IPS-15b (cell line): ENCODE measurements around the gene MLLT10.

Source experiments
- H3K27me3 ChIP-seq: one replicate; pipeline ENCODE4 v1.6.1; 2013; ENCODE audit warnings: low read length; ENCODE audit not compliant: control insufficient read depth, insufficient read depth
- H3K36me3 ChIP-seq: one replicate; pipeline ENCODE4 v1.6.1; 2013; ENCODE audit warnings: low read length; ENCODE audit not compliant: control insufficient read depth, insufficient read depth
- H3K4me1 ChIP-seq: one replicate; pipeline ENCODE4 v1.6.1; 2013; ENCODE audit warnings: mild to moderate bottlenecking, low read length; ENCODE audit not compliant: control insufficient read depth, insufficient read depth
- H3K4me3 ChIP-seq: one replicate; pipeline ENCODE4 v1.5.1; 2013; ENCODE audit warnings: low read depth, low read length
- H3K9ac ChIP-seq: one replicate; pipeline ENCODE4 v1.6.1; 2013; ENCODE audit warnings: low read depth, mild to moderate bottlenecking, low read length
- H3K9me3 ChIP-seq: one replicate; pipeline ENCODE4 v1.6.1; 2013; ENCODE audit warnings: mild to moderate bottlenecking, low read length; ENCODE audit not compliant: control insufficient read depth, insufficient read depth

MLLT10 gene

DNA sequence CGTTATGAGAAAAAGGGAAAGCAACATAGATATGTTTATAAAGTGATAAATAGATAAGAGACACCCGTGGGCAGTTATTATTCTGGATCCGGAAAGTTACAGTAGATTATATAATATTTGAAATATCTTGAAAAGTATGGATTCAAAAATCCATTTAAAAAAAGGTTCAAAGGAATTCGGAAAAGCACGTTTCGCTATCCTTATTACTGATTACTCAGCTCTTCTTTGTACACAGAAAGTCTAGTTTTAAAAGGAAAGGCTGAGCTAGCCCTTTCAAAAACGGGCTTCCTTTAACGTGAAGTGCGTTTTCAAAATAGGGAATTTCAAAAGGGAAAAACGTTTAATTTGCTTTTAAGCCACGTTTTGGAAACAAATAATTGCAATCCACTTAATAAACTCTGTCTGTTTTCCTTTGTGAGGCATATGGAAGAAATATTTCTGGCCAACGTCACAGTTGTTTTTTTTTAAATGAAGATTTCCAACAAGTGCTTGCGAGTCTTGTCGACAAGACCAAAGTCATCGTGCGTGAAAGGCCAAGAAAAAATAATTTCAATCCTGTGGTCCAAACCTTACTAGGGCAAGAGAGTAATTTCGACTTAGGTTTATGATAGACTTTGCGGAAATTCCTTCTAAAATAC is 6.3 kb upstream of the MLLT10 start:
- peaks cover 26% of the 10 kb centered on the region for H3K4me1 ChIP-seq
- H3K27me3 ChIP-seq: no peaks in the 10 kb centered on the region
- H3K9me3 ChIP-seq: no peaks in the 10 kb centered on the region
- no peaks in the 10 kb centered on the region for H3K36me3 ChIP-seq
- peak overlapping the region; percentile 62 for H3K9ac ChIP-seq
- peak overlapping the region; percentile 59 for H3K4me3 ChIP-seq

DNA sequence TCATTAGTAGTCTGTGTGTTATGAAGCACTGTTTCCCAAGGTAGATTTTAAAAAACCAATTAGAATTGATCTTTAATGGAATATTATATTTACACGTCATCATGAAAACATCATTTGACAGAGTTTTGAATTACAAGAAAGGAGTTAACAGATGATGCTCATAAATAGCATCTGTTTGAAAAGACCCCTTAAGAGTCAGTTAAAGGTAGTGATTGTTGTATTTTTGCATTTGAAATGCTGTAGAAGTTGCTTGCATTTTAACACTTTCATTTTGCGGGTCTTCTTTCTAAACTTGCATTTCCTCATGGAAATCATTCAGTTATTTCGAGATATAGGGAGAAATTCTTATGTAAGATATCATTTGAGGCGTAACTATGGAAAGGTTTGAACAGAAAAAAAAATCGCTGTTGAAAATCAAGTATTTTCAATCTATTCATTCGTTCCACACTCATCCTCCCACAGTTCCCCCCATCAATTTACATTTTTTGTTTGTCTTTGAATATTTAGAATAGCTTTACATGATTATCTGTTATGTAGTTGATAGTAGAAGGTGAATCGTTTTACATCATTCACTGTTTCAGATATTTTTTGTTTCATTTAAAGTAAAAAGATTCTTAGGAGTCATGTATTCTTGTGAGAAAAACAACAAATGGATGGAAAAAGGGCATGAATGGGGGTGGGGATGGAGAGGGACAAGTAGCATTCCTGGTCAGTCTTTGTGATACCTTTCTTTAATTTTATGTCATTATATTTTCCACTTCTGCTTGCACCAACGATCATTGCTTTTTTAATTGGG is 5.6 kb upstream of the MLLT10 start:
- Histone ChIP-seq H3K4me1 (peaks cover 23% of the 10 kb centered on the region), H3K4me3 (peak overlapping the region; percentile 59), H3K9me3 (no peaks in the 10 kb centered on the region), H3K36me3 (no peaks in the 10 kb centered on the region), H3K9ac (peak overlapping the region; percentile 16), H3K27me3 (no peaks in the 10 kb centered on the region)

DNA sequence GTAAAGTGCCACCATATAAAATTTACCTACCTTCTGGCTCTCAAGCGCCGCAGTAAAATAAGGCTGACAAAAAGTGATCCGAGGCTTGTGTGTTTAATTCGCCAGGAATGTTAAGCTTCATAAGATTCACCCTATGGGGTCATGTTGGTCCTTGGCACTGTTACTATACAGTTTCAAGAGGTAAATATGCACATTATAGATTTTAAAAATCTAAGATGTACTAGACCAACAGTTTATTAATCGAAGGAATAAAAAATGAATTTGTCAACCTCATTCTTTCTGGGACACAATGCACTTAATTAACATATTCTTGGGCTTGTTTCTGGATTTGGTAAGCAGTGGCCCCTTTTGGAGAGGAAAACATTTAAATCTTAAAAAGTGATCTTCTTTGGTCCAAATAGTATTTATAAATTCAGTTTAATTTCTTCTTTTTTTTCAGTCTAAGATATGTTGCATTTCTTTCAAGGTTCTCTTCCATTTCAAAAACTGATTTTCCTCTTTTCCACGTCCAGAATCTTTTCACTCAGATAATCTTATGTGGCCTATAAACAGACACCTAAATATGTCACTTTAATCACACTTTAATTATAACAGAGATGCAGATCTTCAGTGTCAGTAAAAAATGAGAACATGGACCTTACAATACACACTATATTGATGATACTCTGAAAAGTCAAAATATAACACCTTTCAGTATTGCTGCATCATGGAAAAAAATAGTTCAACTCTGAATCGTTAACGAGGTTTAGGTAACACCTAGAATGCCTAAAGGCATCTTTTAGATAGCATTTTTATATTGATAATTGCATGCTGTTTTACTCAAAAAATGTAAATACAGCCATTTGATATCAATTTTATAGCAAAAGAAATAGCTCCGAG is 4.8 kb upstream of the MLLT10 start:
- no peaks in the 10 kb centered on the region for H3K9me3 ChIP-seq
- H3K4me1 ChIP-seq: peaks cover 18% of the 10 kb centered on the region
- peak overlapping the region; percentile 59 for H3K4me3 ChIP-seq
- no peaks in the 10 kb centered on the region for H3K36me3 ChIP-seq
- peak overlapping the region; percentile 16 for H3K9ac ChIP-seq
- H3K27me3 ChIP-seq: no peaks in the 10 kb centered on the region

DNA sequence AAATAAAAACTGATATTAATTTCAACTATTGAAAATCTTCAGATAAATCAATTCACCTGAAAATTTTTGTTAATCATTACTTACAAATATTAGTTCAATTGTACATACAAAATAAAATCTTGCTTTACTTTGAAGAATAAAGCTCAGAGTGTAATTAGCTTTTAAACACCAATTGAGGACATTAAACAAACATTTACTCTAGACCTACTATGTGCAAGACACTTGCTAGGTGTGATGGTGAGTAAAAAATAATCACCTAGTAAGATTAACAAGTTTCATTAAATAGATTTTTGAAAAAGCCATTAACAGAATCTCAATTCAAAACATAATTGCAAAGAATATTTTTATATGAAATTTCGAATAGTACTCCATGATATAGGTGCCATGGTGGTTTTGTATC is 3.9 kb upstream of the MLLT10 start:
- Histone ChIP-seq H3K9ac (no peak overlapping the region), H3K27me3 (no peaks in the 10 kb centered on the region), H3K4me1 (peaks cover 18% of the 10 kb centered on the region), H3K9me3 (no peaks in the 10 kb centered on the region), H3K4me3 (no peak overlapping the region), H3K36me3 (no peaks in the 10 kb centered on the region)

DNA sequence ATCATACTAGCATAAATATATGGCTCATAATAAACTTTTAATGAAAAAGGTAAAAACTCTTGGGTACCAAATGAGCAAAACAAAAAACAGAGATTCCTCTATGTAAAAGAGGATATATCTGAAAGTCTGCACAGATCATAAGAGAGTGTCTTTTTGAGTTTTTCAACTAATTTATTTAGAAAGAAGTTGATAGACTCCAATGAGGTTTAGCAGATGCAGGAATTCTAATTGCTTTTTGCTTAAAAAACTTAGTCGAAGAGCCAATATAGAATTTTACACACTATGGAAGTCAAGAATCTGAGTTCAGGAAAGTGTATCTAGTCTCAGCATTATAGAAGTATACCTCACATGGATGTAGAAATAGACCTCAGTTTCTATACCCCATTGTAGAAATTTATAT is 3.4 kb upstream of the MLLT10 start:
- peaks cover 18% of the 10 kb centered on the region for H3K4me1 ChIP-seq
- no peaks in the 10 kb centered on the region for H3K36me3 ChIP-seq
- no peak overlapping the region for H3K9ac ChIP-seq
- H3K4me3 ChIP-seq: no peak overlapping the region
- no peaks in the 10 kb centered on the region for H3K27me3 ChIP-seq
- H3K9me3 ChIP-seq: no peaks in the 10 kb centered on the region

DNA sequence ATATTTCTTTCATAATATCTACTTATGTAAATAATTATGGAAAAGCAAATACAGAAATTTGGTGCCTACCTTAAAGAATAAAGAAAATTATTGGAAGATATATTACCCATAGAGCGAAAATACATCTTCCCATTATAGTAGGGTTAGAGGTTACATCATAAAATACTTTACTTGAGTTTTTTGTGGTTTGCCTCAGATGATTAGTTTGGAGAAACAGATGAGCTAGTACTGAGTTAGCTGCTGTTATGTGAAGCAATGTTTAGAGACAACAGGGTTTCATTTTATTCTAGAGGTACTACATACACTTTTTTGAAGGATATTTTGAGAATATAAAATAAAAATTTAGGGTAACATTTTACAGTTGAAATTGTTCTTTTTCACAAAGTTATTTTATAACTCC is 2.9 kb upstream of the MLLT10 start:
- Histone ChIP-seq H3K9ac (no peak overlapping the region), H3K9me3 (no peaks in the 10 kb centered on the region), H3K4me1 (peaks cover 18% of the 10 kb centered on the region), H3K36me3 (no peaks in the 10 kb centered on the region), H3K27me3 (no peaks in the 10 kb centered on the region), H3K4me3 (no peak overlapping the region)

DNA sequence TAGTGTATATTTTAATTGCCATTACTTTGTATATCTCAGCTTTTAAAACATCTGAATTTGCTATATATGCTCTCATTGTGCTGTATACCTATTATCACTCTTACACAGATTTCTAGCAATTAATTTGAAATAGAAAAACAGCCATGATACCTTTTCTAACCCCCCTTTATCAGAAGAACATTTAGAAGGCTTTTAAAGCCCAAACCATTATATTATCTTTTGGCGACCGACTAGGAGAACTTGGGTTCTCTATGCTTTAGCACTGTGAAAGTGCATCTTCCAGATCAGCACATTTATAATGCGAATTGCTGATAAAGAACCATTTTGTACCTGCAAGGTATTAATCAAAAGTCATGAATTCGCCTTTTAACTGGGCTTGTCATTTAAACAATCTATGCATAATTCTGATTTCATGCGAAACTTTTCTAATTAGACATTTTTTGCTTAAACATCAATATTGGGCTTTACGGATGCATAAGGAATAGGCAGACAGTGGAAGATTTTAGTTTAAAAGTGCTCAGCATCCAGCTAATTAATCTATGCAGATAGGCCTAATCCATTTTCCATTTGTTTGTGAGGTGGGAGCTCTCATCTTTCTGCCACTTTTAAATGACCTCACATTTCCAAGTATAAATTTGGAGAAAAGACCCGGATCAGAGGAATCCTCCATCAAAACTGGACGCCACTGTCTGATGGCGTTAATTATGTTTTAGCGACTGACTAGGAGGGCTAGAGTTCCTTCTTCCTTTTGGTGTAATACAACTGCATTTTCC is 1.2 kb upstream of the MLLT10 start:
- no peaks in the 10 kb centered on the region for H3K27me3 ChIP-seq
- peaks cover 18% of the 10 kb centered on the region for H3K4me1 ChIP-seq
- no peaks in the 10 kb centered on the region for H3K36me3 ChIP-seq
- peak overlapping the region; percentile 87 for H3K9ac ChIP-seq
- H3K4me3 ChIP-seq: peak overlapping the region; percentile 63
- no peaks in the 10 kb centered on the region for H3K9me3 ChIP-seq

DNA sequence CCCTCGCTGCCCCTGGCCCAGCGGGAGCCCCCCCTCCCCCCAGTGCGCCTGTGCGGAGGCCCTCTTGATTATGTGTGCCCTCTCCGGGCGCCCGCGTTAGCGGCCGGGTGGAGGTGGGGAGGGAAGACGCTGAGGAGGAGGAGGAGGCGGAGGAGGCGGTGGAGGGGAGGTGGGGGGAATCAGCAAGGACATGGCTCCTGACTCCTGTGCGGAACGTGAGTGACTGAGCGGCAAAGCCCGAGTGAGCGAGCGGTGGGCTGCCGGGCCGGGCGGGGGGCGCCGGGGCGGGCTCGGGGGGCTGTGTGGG is 201 bp downstream of the MLLT10 start:
- Histone ChIP-seq H3K4me3 (peak overlapping the region; percentile 59), H3K27me3 (no peaks in the 10 kb centered on the region), H3K9me3 (no peaks in the 10 kb centered on the region), H3K4me1 (peaks cover 14% of the 10 kb centered on the region), H3K9ac (no peak overlapping the region), H3K36me3 (no peaks in the 10 kb centered on the region)

DNA sequence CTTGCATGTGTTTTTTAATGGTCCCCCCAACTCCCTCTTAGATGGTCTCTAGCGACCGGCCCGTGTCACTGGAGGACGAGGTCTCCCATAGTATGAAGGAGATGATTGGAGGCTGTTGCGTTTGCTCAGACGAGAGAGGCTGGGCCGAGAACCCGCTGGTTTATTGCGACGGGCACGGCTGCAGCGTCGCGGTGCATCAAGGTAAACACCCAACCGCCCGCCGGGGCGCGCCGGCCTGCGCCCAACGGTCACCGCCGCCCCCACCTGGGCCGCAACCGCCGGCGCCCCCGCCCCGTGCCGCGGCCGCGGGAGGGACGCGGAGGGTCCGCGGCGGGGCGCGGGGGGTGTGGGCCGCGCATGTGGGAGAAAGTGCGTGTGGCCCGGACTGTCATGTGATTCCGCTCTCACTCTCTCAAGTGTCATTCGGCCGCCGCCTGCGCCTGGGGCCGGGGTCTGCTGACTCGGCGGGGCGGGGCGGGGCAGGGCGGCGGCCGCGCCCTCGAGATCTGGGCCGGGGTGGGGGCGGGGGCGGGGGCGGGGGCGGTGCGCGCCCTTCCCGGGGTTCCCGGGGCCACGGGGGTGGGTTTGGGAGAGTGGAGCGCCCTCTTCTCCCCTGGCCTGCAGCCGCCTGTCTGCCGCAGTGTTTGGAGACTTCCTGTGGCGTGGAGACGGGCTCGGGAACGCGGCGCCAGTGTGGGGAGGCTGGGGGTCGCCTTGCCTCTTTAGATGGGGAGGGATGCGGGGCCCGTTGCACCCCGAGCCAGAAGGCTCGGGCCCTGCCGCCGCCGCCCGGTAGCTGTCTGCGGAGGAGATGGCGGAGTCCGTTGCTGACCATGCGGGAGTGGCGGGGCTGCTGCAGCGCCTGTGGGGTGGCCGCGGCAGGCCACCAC is 817 bp downstream of the MLLT10 start:
- Histone ChIP-seq H3K9me3 (no peaks in the 10 kb centered on the region), H3K4me3 (peak overlapping the region; percentile 69), H3K4me1 (peaks cover 8% of the 10 kb centered on the region), H3K36me3 (peaks cover 3% of the 10 kb centered on the region), H3K27me3 (no peaks in the 10 kb centered on the region), H3K9ac (peak overlapping the region; percentile 68)

DNA sequence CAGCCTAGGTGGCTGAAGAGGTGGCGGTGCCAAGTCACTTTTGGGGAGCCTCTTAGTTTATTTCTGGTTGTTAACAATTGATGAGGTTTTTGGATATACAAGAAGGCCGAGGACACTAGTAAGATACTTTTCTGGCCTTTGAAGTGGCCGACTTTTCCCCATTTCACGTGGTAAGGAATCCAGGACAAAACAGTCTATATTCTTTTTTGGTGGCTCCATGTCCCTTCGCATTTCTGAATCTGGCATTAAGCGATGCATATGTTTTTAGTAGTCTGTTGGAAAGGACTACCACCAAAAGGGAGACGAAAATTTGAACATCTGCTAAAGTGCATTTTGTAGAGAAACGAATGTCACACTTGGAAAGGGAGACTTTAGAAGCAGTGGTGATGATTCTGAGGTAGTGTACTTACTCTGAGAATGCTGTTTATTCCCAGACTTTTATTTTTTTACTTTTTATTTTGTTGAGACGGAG is 1.5 kb downstream of the MLLT10 start:
- Histone ChIP-seq H3K27me3 (no peaks in the 10 kb centered on the region), H3K36me3 (peaks cover 7% of the 10 kb centered on the region), H3K4me1 (peaks cover 7% of the 10 kb centered on the region), H3K4me3 (peak overlapping the region; percentile 69), H3K9me3 (no peaks in the 10 kb centered on the region), H3K9ac (peak overlapping the region; percentile 68)
